Brain pericyte (primary cell): Measurements from ENCODE around the gene ASB11.

Experiments
- DNase-seq: peaks from one replicate; pipeline ENCODE4 v3.0.0-alpha.2; 2012; ENCODE audit warnings: low read depth, low spot score

The ASB11 gene, protein sequence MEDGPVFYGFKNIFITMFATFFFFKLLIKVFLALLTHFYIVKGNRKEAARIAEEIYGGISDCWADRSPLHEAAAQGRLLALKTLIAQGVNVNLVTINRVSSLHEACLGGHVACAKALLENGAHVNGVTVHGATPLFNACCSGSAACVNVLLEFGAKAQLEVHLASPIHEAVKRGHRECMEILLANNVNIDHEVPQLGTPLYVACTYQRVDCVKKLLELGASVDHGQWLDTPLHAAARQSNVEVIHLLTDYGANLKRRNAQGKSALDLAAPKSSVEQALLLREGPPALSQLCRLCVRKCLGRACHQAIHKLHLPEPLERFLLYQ

DNA sequence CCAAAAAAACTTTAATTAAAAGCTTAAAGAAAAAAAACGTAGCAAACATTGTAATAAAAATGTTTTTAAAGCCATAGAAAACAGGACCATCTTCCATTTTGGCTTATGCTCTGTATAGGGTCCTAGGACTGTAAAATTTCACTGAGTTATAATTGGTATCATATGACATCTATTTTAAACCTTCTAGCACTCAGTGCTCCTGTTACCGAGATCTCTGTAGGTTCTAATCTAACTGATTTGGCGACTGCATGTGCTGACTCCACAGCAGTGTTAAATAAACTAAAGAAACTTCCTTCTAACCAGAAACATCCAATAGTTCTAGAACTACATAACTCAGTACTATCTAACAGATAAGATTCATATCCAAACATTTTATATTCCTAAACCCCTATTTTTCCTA lies at the start of gene ASB11:
TSS of gene ASB11 (minus strand) at position 132 of the 400 bp plus-strand sequence. CDS start at position 97, 35 bp downstream.
- DNase-seq: no peak

DNA sequence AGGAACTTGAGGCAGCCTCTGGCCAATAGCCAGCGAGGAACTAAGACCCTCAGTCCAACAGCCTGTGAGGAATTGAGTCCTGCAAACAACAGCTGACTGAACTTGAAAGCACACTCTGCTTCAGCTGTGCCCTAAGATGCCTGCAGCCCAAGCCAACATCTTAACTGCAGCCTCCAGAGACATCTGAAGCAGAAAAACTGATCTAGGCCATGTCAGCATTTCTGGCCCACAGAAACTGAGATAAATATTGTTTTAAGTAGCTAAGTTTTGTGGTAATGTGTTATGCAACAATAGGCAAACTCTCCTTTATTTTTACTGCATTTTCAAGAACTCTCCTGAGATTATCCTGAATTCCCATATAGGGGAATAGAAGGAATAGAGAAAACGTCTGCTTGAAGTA lies 44.3 kb upstream of the ASB11 start:
- DNase-seq: no peak

DNA sequence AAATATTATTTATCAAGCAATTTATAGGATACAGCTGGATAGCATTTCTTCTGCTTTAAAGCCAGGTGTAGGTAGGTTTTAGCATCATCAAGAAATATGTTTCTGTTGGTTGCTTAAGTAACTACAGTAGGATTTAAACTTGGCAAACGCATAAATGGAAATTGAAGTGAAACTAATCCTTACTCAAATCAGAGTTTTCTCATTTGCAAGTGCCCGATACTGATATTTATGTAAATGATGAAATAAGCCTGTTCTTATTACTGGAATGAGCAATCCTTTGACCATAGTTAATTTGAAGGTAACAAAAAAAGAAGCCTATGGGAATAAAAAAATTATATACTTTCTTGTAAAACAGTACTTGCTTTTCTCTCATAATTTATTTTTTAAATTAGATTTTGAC lies 43.1 kb upstream of the ASB11 start:
- no peak for DNase-seq

DNA sequence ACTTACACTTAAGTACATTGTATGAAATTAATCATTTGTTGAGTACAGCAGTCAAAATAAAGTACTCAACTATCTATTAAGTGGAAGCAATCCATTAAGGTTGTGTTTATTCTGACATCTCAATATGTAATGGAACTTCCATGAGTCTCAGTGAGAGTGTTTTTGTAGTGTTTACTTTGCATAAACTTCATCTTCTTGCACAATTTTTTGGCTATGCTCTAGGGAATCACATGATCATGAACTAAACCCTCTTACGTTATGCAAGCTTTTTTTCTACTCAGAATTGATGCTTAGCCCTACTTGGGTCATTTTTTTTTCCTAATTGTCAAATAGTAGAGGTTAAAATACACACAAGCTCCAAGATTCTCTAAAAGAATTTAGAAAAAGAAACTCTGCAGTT lies 41.0 kb upstream of the ASB11 start:
- no peak for DNase-seq

DNA sequence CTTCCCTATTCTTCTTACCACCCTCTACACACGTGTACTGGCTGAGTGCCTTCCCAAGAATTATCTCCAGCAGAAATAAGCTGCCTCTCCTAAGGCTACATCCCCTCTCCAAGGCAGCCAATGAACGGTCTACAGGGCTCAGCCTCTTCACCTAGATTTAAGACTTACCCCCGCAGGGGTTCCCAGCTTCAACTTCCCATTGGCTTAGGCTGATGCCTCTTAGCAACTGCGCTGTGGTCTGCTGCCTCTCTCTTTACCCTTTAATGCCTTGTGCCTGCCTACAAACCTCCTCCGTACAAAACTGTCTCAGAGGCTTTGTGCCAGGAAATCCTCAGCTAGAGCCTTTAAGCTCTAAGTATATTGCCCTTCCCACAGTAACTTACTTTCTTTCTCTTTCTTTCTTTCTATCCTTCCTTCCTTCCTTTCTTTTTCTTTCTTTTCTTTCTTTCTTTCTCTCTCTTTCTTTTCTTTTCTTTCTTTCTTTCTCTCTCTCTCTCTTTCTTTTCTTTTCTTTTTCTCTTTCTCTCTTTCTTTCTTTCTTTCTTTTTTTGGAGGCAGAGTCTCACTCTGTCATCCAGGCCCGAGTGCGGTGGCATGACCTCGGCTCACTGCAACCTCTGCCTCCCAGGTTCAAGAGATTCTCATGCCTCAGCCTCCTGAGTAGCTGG lies 35.0 kb upstream of the ASB11 start:
- DNase-seq: no peak

DNA sequence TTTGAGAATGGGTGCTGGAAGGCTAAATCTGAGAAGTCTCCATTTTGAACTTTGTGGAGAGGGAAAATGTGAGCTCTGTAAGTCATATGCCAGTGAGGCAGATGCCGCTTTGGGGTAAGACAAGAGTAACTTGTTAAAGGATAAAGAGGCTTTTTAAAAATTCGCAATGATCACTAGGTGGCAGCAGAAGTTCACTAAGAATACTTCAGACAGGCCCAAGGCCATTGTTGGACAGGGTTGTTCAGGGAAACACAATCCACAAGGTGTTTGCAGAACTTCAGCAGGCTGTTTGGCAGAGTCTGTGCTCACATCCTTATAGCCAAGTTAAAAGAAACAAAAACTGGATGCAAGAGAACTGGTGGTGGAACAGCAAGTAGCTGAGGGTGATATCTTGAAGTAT lies 33.6 kb upstream of the ASB11 start:
- DNase-seq: no peak

DNA sequence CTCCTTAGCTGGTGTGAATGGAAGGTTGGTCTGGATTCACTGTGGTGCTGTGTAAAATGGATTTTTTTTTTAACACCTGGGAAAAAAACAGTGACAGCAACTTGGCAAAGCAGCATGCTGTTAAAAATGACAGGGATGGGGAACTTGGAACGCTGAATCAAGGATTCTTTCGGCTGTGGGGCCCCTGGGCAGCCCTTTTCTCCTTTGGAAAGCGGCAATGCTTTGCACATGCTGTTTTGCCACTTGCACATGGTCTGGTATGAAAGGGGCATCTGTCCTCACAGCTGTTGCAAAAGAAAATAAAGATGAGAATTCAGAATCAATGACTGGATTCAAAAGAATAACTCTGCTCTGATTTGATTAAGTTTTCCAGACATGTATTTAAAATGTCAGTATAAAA lies 30.5 kb upstream of the ASB11 start:
- DNase-seq: no peak

DNA sequence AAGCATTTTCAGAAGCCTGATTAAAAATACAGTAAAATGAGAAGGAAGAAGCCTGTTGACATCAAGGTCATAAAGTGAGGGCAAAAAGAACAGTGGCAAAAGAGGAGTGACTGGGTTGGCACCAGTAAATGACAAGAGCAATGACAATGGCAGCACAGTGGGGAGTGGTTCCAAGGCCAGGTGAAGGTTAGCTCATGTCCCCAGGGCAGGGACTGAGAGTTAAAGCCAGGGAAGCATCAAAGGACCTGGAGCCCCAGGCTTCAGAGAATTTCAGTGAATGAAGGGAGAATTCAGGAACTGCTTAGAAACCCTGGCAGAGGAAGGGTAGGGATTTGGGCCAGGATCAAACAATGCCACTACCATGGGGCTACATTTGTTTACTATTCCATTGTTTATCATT lies 28.7 kb upstream of the ASB11 start:
- DNase-seq: no peak

DNA sequence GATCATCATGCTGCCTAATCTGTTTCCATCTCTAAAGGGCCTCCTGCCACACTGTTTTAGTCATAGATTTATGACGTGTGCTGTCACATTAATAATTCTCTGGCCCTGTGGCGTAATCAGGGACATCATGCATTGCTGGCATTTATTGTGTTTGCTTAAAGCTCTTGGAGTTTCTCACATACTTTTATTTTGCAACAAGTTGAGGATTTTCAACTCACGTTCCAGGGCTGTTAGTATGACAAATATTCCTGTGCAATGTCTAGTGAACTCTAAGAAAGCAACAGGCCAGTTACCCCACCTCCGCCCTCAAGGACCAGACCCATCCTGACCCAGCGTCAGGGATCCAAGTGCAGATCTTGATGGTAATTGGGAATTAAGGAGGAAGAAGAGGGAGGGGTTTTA lies 27.6 kb upstream of the ASB11 start:
- DNase-seq: no peak

DNA sequence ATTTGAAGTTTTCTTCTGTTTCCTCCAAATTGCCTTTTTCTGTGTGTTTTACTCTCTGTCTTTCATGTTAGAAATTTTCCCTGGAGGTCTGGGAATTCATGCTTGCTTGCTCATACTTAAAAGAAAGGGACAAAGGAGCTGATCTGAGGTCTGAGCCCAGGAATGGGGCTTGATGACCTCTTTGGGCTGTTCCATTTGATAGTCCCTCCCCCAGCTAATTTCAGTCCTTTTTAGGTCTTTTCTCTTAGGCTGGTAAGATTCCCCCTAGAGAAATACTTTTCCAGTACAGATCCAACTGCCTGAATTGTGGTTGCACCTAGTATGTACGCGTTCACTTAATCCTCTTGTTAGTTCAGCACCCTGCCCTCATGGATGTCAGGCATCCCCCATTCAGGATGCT lies 25.4 kb upstream of the ASB11 start:
- no peak for DNase-seq

DNA sequence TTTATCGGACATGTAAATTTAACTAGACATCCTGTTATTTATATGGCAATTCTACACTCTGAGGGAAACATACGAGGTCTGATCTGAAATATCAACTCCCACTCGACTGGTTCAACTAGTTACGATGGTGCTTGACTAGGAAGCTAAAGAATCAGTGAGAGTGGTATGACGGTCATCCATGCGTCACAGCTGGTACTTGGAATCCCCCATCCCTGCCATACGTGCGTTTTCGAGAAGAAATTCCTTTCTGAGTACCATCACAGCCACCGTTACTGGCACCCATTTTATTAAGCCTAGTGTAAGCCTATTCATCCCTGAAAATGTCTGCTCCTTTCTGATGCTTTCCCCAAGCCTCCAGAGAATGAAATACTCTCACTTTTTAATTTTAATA lies 20.6 kb upstream of the ASB11 start:
- DNase-seq: no peak

DNA sequence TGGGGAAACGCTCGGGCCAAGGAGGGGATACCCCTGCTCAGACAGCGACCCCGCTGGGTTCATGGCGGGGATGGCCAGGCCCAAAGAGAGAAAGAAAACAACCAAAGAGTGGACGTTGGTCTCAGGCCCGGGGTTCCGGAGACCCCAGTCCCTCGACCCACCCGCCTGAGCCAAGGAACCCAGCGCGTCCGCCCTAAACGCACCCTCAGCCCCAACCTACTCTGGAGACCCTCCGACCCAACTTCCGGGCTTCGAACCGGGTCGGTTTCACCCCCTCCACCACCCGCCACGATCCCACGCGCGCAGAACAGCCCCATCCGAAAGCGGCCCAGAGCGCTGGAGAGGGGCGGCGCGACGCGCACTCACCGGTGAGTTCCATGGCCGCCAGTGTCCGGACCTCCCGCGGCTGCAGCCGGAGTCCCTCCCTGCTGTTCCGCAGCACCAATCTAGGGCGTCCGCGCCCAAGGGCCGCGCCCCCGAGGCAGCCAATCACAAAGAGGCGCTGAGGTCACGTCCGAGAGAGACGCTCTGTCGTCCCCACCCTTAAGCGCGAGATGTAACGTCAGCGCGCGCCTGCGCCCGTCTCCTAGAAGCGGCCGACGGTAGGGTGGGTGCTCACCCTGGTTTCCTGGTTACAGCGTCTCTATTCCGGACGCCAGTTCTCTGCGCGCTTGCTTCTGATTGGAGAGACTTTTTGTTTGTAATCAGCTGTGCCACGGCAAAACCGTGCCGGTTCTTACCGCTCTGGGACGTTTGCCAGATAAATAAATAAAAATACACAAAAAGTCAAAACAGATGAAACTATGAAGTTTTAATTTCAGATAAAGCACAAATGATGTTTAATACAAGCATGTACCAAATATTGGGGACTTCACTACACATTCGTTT lies 19.9 kb upstream of the ASB11 start, which contains the start of gene PIGA:
TSS of gene PIGA (minus strand) at position 389 of the 888 bp plus-strand sequence. CDS start 3,593 bp downstream, outside the sequence.
- peak; percentile 92 for DNase-seq

DNA sequence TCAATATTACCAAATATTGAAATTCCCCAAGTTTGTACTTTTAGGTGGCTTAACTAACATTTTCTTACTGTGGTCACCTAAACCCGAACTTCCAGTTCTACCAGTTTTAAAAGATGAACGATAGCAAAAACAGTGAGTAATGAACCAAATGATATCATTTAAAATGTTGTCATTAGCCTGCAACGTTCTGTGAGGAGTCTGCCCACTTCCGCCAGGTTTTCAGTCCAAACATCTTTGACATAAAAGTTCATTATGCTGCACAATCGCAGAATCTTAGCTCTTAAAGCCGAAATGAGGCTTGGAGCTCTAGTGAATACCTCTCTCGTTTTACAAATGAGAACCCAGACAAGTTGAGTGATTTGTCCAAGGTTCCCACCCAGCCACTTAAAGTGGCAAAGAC lies 19.1 kb upstream of the ASB11 start:
- no peak for DNase-seq

DNA sequence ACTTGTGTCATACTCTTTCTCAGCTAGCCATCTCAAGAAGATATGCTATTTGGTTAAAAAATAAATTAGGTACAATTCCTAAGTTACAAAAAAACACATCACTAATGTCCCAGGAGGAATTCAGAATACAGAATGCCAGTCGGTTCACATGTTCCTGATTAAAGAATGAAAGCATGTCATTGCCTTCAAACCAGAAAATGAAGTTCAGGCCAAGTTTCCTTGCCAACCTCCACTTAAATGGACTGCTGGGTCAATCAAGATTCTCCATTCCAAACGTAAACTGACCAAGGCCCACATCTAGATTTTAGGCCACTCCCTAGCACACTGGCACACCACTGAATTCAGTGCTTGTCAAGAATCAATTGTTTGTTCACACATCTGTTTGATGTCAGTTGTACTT lies 13.4 kb upstream of the ASB11 start:
- DNase-seq: no peak

DNA sequence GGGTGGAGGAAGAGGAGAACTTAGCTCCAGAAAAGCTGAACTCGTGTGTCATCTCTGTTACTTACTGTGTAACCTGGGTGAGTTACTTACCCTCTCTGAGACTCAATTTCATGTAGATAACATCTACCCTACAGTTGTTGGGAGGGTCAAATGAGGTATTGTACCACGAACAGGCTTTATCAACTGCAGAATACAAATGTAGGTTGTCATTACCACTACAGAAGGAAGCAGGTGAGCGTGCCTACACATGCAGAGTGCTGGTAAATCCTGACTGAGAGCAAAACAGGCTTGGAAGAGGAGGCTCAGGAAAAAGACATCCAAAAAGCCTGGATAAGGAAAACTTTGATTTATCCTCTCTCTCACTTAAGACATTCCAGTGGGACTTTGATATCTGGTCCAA lies 12.7 kb upstream of the ASB11 start:
- no peak for DNase-seq

DNA sequence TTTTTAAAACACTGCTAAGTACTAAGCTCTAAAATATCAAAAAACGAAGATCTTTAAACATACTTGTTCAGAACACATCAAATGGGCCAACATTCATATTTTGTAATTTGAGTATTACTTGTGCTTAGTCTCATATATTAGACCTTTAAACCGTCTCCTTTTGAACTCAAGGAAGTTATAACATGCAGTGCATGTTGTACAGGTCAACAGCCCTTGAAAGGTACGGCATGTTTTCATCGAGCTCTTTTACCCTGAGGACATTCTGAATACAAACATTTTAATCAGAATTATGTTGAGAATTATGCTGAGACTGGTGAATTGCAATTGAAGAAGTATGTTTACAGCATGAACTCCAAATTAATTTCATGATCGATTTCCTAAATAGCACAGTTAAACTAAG lies 7.0 kb upstream of the ASB11 start:
- no peak for DNase-seq

DNA sequence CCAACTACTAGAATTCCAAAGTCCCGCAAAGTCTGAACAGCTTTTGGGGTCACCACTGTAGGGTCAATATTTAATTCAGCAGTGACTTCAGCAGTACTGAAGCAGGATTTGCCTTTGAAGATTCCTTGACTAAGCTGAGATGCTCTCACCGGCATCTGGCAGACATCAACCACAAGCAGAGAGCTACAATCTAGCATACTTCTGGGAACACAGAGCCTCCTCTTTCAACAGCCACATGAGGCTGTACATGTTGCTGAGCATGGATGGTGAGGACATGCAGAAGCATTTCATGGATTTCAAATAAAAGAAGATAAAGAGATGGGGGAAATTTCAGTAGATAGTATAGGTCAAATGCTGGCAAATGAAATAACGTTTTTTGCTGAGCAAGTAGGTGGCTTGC lies 6.6 kb upstream of the ASB11 start:
- no peak for DNase-seq

DNA sequence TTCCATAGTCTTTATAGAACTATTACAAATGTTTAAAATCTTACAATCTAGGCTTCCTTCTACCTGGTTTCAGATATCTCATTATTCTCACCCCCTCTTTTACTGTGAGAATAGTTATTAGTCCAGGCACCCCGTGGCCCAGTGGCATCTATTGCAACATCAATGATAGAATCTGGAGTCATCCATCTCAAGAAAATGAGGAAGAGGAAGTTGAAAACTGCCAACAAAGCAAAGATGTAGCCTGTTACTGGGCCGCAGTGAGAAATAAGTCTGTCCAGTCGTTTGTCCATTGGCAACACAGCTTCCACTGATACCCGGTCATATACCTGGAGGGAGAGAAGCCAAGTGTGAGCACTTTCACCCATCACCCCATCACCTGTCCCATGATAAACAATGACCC lies 6.0 kb upstream of the ASB11 start:
- no peak for DNase-seq

DNA sequence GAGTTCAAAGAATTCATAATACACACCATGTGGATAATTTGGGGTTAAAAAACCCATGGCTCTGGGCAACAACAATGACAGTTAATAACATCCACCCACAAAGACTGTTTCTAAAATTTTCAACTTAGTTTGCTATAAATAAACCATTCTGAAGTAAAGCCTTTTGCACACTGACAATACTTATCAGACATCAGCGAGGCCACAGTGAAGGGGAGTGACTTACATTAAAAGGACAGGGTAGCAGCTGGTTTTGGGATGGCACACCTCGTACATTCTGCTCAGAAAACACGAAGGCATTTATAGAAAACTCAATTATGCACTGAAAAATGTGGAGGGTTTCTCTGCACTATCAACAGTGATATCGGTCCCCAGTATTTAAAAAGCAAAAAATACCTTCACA lies 4.9 kb upstream of the ASB11 start:
- no peak for DNase-seq

DNA sequence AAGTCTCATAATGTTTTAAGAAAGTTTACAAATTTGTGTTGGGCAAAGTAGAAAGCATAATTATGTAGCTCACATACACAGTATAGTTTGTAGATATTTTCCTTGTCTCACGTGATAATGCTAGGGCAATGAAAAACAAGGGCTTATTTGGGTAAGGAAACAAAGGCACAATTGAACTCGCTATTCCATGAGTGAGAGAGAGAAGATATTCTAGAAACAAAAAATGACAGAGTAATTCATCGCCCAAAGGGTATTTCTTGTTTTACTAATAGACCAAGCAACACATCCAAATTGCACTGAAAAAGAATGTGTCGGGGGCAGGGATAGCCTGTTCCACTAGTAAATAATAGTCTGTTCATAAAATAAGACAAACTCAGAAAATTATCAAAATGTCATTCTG lies 3.6 kb upstream of the ASB11 start:
- no peak for DNase-seq

DNA sequence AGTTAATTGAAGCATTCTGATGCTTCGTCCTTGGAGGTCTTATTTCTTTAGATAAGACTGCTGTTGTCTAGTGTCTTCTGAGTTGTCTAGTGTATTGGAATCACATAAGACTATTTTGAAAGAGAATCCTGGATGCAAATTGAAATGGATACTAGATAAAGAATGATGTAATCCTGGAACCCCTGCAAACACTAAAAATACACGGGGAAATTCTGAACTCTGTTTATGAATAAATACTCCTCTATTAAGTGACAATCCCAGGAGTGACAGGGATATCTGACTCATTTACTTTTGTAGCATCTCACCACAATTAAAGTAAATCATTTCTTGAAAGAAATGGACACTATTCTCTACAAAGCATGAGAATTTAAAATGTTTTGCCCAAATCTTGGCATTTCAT lies 968 bp downstream of the ASB11 start:
- no peak for DNase-seq

DNA sequence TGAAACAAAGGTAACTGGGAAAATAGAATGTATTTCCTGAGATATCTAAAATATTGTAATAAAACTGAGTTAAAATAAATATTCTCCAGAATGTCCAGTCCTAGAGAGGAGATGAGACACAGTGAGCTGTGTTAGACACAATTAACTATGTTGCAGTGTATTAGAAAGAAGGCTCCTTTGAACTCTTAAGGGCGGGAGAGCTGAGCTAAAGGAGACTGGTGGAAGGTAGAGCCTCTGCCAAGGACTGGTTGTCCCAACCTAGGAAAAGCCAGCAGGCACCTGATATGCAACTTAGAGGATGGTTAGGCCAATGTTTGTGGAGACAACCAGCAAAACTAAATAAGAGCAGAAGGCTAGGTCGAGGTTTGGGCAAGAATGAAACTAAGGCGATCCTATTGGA lies 4.3 kb downstream of the ASB11 start:
- no peak for DNase-seq

DNA sequence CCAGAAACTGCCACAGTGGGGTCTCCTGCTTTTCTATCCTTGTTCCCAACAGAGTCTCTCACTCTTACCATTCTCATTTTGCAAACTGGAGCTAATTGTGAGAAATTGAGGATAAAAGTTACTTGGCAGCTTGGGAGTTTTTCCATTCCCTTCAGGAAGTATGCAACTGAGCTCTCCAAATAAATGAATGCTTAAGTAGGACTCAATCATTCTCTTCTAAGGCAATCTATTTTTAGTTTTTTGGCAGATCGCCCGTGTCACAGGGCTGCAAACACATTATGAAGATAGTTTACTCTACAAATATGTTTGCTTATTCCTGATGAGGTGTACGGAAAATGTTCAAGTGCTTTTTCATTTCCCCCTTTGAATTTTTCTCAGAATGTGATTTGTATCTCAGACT lies 5.3 kb downstream of the ASB11 start:
- no peak for DNase-seq
